GM12878 (cell line): ENCODE data around the gene RNF223.

ENCODE experiments used
- CBX5 ChIP-seq: sonication (generic); IDR thresholded peaks from 2 replicates; pipeline ENCODE4 v1.6.1; 2016; ENCODE audit warnings: low read depth, moderate library complexity, mild to moderate bottlenecking, inconsistent platforms
- CREB1 ChIP-seq: IDR thresholded peaks from 2 replicates; pipeline ENCODE4 v1.6.1; 2012; ENCODE audit warnings: low read depth, mild to moderate bottlenecking, inconsistent platforms
- E2F8 ChIP-seq: fragments of 450-650 bp; IDR thresholded peaks from 2 replicates; pipeline ENCODE4 v1.6.1; 2018; ENCODE audit warnings: mild to moderate bottlenecking, low read depth, moderate library complexity; ENCODE audit not compliant: partially characterized antibody
- MXI1 ChIP-seq: fragments of 150-350 bp; IDR thresholded peaks from 2 replicates; pipeline ENCODE4 v1.6.1; 2011; ENCODE audit warnings: low read depth, mild to moderate bottlenecking, inconsistent platforms, low read length, improper control_type of control experiment
- POLR2A ChIP-seq: IDR thresholded peaks from 2 replicates; pipeline ENCODE4 v1.6.1; 2011; ENCODE audit warnings: low read depth, mild to moderate bottlenecking, low read length
- SMAD1 ChIP-seq: fragments of 450-650 bp; IDR thresholded peaks from 2 replicates; pipeline ENCODE4 v1.6.1; 2018; ENCODE audit warnings: mild to moderate bottlenecking, low read depth; ENCODE audit not compliant: partially characterized antibody
- TAF1 ChIP-seq: IDR thresholded peaks from 2 replicates; pipeline ENCODE4 v1.6.1; 2011; ENCODE audit warnings: mild to moderate bottlenecking, low read depth, low read length, borderline replicate concordance
- USF1 ChIP-seq: IDR thresholded peaks from 2 replicates; pipeline ENCODE4 v1.6.1; 2011; ENCODE audit warnings: borderline replicate concordance, low read depth, mild to moderate bottlenecking, moderate library complexity, mixed read lengths, low read length; ENCODE audit not compliant: insufficient read depth; ENCODE audit errors: extremely low read length
- TF ChIP-seq, protein P1 (sequence below), 3 experiments: IDR thresholded peaks in 2 of 3; conservative IDR thresholded peaks in 1 of 3; 2 replicates each; pipeline ENCODE4 v1.5.1; 2011; ENCODE audit warnings: low read depth in 3 of 3, low read length in 3 of 3, mild to moderate bottlenecking in 3 of 3, control low read depth in 2 of 3, moderate library complexity in 2 of 3, inconsistent platforms in 1 of 3, mixed read lengths in 1 of 3; ENCODE audit not compliant: control insufficient read depth in 2 of 3, insufficient read depth in 1 of 3; ENCODE audit errors: extremely low read depth in 1 of 3

- TF ChIP-seq POLR2A (no peak), USF1 (no peak), MXI1 (no peak), CREB1 (no peak), TAF1 (no peak), CBX5 (no peak), E2F8 (no peak), SMAD1 (no peak)
- TF ChIP-seq, protein P1, sequence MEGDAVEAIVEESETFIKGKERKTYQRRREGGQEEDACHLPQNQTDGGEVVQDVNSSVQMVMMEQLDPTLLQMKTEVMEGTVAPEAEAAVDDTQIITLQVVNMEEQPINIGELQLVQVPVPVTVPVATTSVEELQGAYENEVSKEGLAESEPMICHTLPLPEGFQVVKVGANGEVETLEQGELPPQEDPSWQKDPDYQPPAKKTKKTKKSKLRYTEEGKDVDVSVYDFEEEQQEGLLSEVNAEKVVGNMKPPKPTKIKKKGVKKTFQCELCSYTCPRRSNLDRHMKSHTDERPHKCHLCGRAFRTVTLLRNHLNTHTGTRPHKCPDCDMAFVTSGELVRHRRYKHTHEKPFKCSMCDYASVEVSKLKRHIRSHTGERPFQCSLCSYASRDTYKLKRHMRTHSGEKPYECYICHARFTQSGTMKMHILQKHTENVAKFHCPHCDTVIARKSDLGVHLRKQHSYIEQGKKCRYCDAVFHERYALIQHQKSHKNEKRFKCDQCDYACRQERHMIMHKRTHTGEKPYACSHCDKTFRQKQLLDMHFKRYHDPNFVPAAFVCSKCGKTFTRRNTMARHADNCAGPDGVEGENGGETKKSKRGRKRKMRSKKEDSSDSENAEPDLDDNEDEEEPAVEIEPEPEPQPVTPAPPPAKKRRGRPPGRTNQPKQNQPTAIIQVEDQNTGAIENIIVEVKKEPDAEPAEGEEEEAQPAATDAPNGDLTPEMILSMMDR (IDR thresholded peaks at IDR 0.05 in 2 of 3, conservative IDR thresholded peaks at IDR 0.05 in 1 of 3; ENCODE audit: control insufficient read depth in 2 of 3, extremely low read depth in 1 of 3, insufficient read depth in 1 of 3, low read depth in 3 of 3, low read length in 3 of 3): no peak
These were observed 44.1 kb upstream of the RNF223 start for GRCh38 chr1:1118011-1118875.
